Renal pelvis (tissue), 12 donors: Measurements from ENCODE around the gene PROCA1. TPM values are rescaled to one million over a fixed set of nuclear protein-coding genes. Genes with fewer than 3 reads are reported as not detected.

Source experiments
- DNase-seq: peaks from one replicate; pipeline ENCODE4 v3.0.0-alpha.2; 2013
- long read RNA-seq, 16 experiments: transcript quantifications; one replicate each; lab custom pipeline, GENCODE V29; 2026
- polyA plus RNA-seq, 3 donors: library from polyadenylated mRNA; unstranded; fragments of 120-200 nt; gene quantifications; one replicate each; pipeline ENCODE4 v1.2.1, GENCODE V29; 2013; ENCODE audit not compliant: insufficient read length in 3 of 3

The PROCA1 gene
- polyA plus RNA-seq: 10 to 100 TPM in 2 of 3 donors, 1 to 10 TPM in 1; 4.3 to 11.2 (median 10.3) TPM
- long read RNA-seq, donor 1: 0 reads
- long read RNA-seq, donor 2, partial matches to known transcripts: 4,008 of 4,243 reads
- long read RNA-seq, donor 2, other reads (novel, unspliced or antisense): 235 of 4,243 reads
- long read RNA-seq, donor 3, partial matches to known transcripts: 2,787 of 2,926 reads
- long read RNA-seq, donor 3, other reads (novel, unspliced or antisense): 139 of 2,926 reads
- long read RNA-seq, donor 4: 0 reads
- long read RNA-seq, donor 5, partial matches to known transcripts: 2,324 of 2,420 reads
- long read RNA-seq, donor 5, other reads (novel, unspliced or antisense): 96 of 2,420 reads
- long read RNA-seq, donor 6, partial matches to known transcripts: 3,129 of 3,263 reads
- long read RNA-seq, donor 6, other reads (novel, unspliced or antisense): 130 of 3,263 reads
- long read RNA-seq, donor 7: 0 reads
- long read RNA-seq, donor 8, partial matches to known transcripts: 0 of 1 reads
- long read RNA-seq, donor 8, other reads (novel, unspliced or antisense): 0 of 1 reads
- long read RNA-seq, donor 9, partial matches to known transcripts: 0 of 2 reads
- long read RNA-seq, donor 9, other reads (novel, unspliced or antisense): 0 of 2 reads
- long read RNA-seq, donor 10, partial matches to known transcripts: 2,968 of 3,090 reads
- long read RNA-seq, donor 10, other reads (novel, unspliced or antisense): 120 of 3,090 reads
- long read RNA-seq, donor 11: 0 reads
- long read RNA-seq, donor 12, partial matches to known transcripts: 4,281 of 4,546 reads
- long read RNA-seq, donor 12, other reads (novel, unspliced or antisense): 264 of 4,546 reads
- long read RNA-seq, donor 13, partial matches to known transcripts: 0 of 1 reads
- long read RNA-seq, donor 13, other reads (novel, unspliced or antisense): 0 of 1 reads
- long read RNA-seq, donor 14: 0 reads
- long read RNA-seq, donor 15: 0 reads
- long read RNA-seq, donor 16, partial matches to known transcripts: 3,619 of 3,804 reads
- long read RNA-seq, donor 16, other reads (novel, unspliced or antisense): 185 of 3,804 reads

GRCh38 chr17:28711723-28712031 lies at the start of gene PROCA1:
Gene PROCA1 (minus strand): TSS chr17:28711888. CDS start chr17:28711660, 228 bp downstream.
- no peak for DNase-seq

- DNase-seq: no peak
These were observed 49.2 kb upstream of the PROCA1 start for GRCh38 chr17:28760601-28761562.

GRCh38 chr17:28759256-28759865 lies 47.7 kb upstream of the PROCA1 start:
- DNase-seq: no peak

GRCh38 chr17:28758411-28759121 lies 46.9 kb upstream of the PROCA1 start:
- no peak for DNase-seq

- no peak for DNase-seq
These were observed 44.5 kb upstream of the PROCA1 start for GRCh38 chr17:28756049-28756804.

GRCh38 chr17:28755486-28755885 lies 43.8 kb upstream of the PROCA1 start:
- no peak for DNase-seq

GRCh38 chr17:28751600-28752366 lies 40.1 kb upstream of the PROCA1 start:
- DNase-seq: no peak

GRCh38 chr17:28750178-28751047 lies 38.7 kb upstream of the PROCA1 start:
- peak; percentile 92 for DNase-seq

GRCh38 chr17:28749516-28750177 lies 38.0 kb upstream of the PROCA1 start:
- DNase-seq: no peak

- no peak for DNase-seq
These were observed 37.3 kb upstream of the PROCA1 start for GRCh38 chr17:28748852-28749515.

GRCh38 chr17:28747801-28748750 lies 36.4 kb upstream of the PROCA1 start:
- no peak for DNase-seq

- DNase-seq: no peak
These were observed 35.5 kb upstream of the PROCA1 start for GRCh38 chr17:28747051-28747691.

- DNase-seq: peak; percentile 26
These were observed 34.9 kb upstream of the PROCA1 start for GRCh38 chr17:28746611-28747050.

- DNase-seq: peak; percentile 84
These were observed 34.2 kb upstream of the PROCA1 start for GRCh38 chr17:28745786-28746411.
